ENCODE data around the gene NTRK2. TPM values are rescaled to one million over a fixed set of nuclear protein-coding genes. Genes with fewer than 3 reads are reported as not detected.

NTRK2 gene
- total RNA-seq, 2 experiments from 2014 or later: 0.06 TPM; not detected in 1

GRCh38 chr9:84709056-84709455 is 39.5 kb downstream of the NTRK2 start:
- no peak overlapping the region for H2AFZ ChIP-seq (ENCODE audit: low read length)
- BruUV-seq (replicated peaks): no TSS peak
- H3K9me2 ChIP-seq (ENCODE audit: insufficient read depth, low read length): no peaks in the 10 kb centered on the region
- no peaks in the 10 kb centered on the region for H4K20me1 ChIP-seq (ENCODE audit: insufficient read depth, low read length)
- H3K4me2 ChIP-seq (ENCODE audit: low read length): no peak overlapping the region
- no peak overlapping the region for H3K4me3 ChIP-seq (ENCODE audit: low read depth, low read length, poor library complexity, severe bottlenecking)
- H3K9me3 ChIP-seq (ENCODE audit: low read length): no peaks in the 10 kb centered on the region
- H3K27ac ChIP-seq (ENCODE audit: low read depth, low read length, poor library complexity, severe bottlenecking): no peak overlapping the region
- TF ChIP-seq EZH2phosphoT487 (IDR thresholded peaks at IDR 0.05; ENCODE audit: borderline replicate concordance, low read depth, low read length): no peak
- DNase-seq (ENCODE audit: low spot score): no peak
- H3K36me3 ChIP-seq (ENCODE audit: insufficient read depth, low read length): no peaks in the 10 kb centered on the region
- intact Hi-C loops (cut with micrococcal nuclease; ENCODE audit: unreplicated experiment): no loop called here
- POLR2A ChIA-PET: no interaction called here
- no peaks in the 10 kb centered on the region for H3K4me1 ChIP-seq (ENCODE audit: insufficient read depth, low read length, poor library complexity, severe bottlenecking)
- CTCF ChIA-PET (ENCODE audit: unreplicated experiment): no interaction called here
- H3K79me2 ChIP-seq (ENCODE audit: insufficient read depth, low read depth, low read length): no peaks in the 10 kb centered on the region; the same call in 1 of the 2 replicates

GRCh38 chr9:84710701-84711397 is 41.3 kb downstream of the NTRK2 start:
- TF ChIP-seq EZH2phosphoT487 (IDR thresholded peaks at IDR 0.05; ENCODE audit: borderline replicate concordance, low read depth, low read length): no peak
- no peak for TF ChIP-seq CTCF (conservative IDR thresholded peaks at IDR 0.05; ENCODE audit: low read length)
- Histone ChIP-seq H3K27ac (ENCODE audit: low read depth, low read length, poor library complexity, severe bottlenecking) (no peak overlapping the region), H3K9me3 (ENCODE audit: low read length) (no peaks in the 10 kb centered on the region), H3K4me1 (ENCODE audit: insufficient read depth, low read length, poor library complexity, severe bottlenecking) (no peaks in the 10 kb centered on the region), H4K20me1 (ENCODE audit: insufficient read depth, low read length) (no peaks in the 10 kb centered on the region), H3K79me2 (ENCODE audit: insufficient read depth, low read depth, low read length) (no peaks in the 10 kb centered on the region; the same call in 1 of the 2 replicates), H3K4me2 (ENCODE audit: low read length) (no peak overlapping the region), H3K4me3 (ENCODE audit: low read depth, low read length, poor library complexity, severe bottlenecking) (no peak overlapping the region), H2AFZ (ENCODE audit: low read length) (no peak overlapping the region), H3K9me2 (ENCODE audit: insufficient read depth, low read length) (no peaks in the 10 kb centered on the region), H3K36me3 (ENCODE audit: insufficient read depth, low read length) (no peaks in the 10 kb centered on the region)
- CTCF ChIA-PET (ENCODE audit: unreplicated experiment): no interaction called here
- POLR2A ChIA-PET: no interaction called here
- DNase-seq (ENCODE audit: low spot score): no peak
- intact Hi-C loops (cut with micrococcal nuclease; ENCODE audit: unreplicated experiment): no loop called here
- BruUV-seq (replicated peaks): no TSS peak

GRCh38 chr9:84711398-84711777 is 41.9 kb downstream of the NTRK2 start:
- no TSS peak for BruUV-seq (replicated peaks)
- Histone ChIP-seq H3K9me3 (ENCODE audit: low read length) (no peaks in the 10 kb centered on the region), H3K9me2 (ENCODE audit: insufficient read depth, low read length) (no peaks in the 10 kb centered on the region), H3K4me3 (ENCODE audit: low read depth, low read length, poor library complexity, severe bottlenecking) (no peak overlapping the region), H2AFZ (ENCODE audit: low read length) (no peak overlapping the region), H4K20me1 (ENCODE audit: insufficient read depth, low read length) (no peaks in the 10 kb centered on the region), H3K79me2 (ENCODE audit: insufficient read depth, low read depth, low read length) (no peaks in the 10 kb centered on the region; the same call in 1 of the 2 replicates), H3K4me2 (ENCODE audit: low read length) (no peak overlapping the region), H3K27ac (ENCODE audit: low read depth, low read length, poor library complexity, severe bottlenecking) (no peak overlapping the region), H3K36me3 (ENCODE audit: insufficient read depth, low read length) (no peaks in the 10 kb centered on the region), H3K4me1 (ENCODE audit: insufficient read depth, low read length, poor library complexity, severe bottlenecking) (no peaks in the 10 kb centered on the region)
- no peak for DNase-seq (ENCODE audit: low spot score)
- ChIA-PET POLR2A (no interaction called here), CTCF (ENCODE audit: unreplicated experiment) (no interaction called here)
- TF ChIP-seq EZH2phosphoT487 (IDR thresholded peaks at IDR 0.05; ENCODE audit: borderline replicate concordance, low read depth, low read length) (no peak), CTCF (conservative IDR thresholded peaks at IDR 0.05; ENCODE audit: low read length) (no peak)
- intact Hi-C loops (cut with micrococcal nuclease; ENCODE audit: unreplicated experiment): no loop called here

Measured in OCI-LY7 (cell line).